KMS-11 (cell line): Measurements from ENCODE around the gene AQP5.

Source experiments
- H2AFZ ChIP-seq: fragments of 200-600 bp; sonication (generic); 2 replicates; pipeline ENCODE4 v1.6.1; 2016; ENCODE audit warnings: antibody characterized with exemption, mixed run types, low read depth
- H3K27ac ChIP-seq: fragments of 200-600 bp; sonication (generic); 2 replicates; pipeline ENCODE4 v1.6.1; 2016; ENCODE audit warnings: mild to moderate bottlenecking, mixed run types
- H3K27me3 ChIP-seq: fragments of 200-600 bp; sonication (generic); 2 replicates; pipeline ENCODE4 v1.6.1; 2017; ENCODE audit warnings: mild to moderate bottlenecking, low read depth, mixed run types, moderate library complexity; ENCODE audit not compliant: insufficient read depth
- H3K36me3 ChIP-seq: fragments of 200-600 bp; sonication (generic); 2 replicates; pipeline ENCODE4 v1.6.1; 2017; ENCODE audit warnings: mild to moderate bottlenecking, mixed run types; ENCODE audit not compliant: insufficient read depth
- H3K4me1 ChIP-seq: fragments of 200-600 bp; sonication (generic); 2 replicates; pipeline ENCODE4 v1.6.1; 2016; ENCODE audit warnings: mild to moderate bottlenecking, low read depth, mixed run types; ENCODE audit not compliant: poor library complexity, severe bottlenecking
- H3K4me2 ChIP-seq: fragments of 200-600 bp; sonication (generic); 2 replicates; pipeline ENCODE4 v1.7.0; 2016; ENCODE audit warnings: mild to moderate bottlenecking, mixed run types
- H3K4me3 ChIP-seq: fragments of 200-600 bp; sonication (generic); IDR thresholded peaks from 2 replicates; pipeline ENCODE4 v1.6.1; 2017; ENCODE audit warnings: low read depth, low read length, mixed read lengths; ENCODE audit not compliant: insufficient read depth
- H3K79me2 ChIP-seq: fragments of 200-600 bp; sonication (generic); 2 replicates; pipeline ENCODE4 v1.6.1; 2016; ENCODE audit warnings: low read depth, mixed run types; ENCODE audit not compliant: insufficient read depth
- H3K9ac ChIP-seq: fragments of 200-600 bp; sonication (generic); 2 replicates; pipeline ENCODE4 v1.6.1; 2016; ENCODE audit warnings: mild to moderate bottlenecking, mixed run types
- H4K20me1 ChIP-seq: fragments of 200-600 bp; sonication (generic); 2 replicates; pipeline ENCODE4 v1.6.1; 2016; ENCODE audit warnings: mild to moderate bottlenecking, mixed run types; ENCODE audit not compliant: insufficient read depth
- TF ChIP-seq, protein P1 (sequence below): fragments of 200-600 bp; sonication (generic); conservative IDR thresholded peaks from 2 replicates; pipeline ENCODE4 v1.6.1; 2017; ENCODE audit warnings: low read depth, mild to moderate bottlenecking, antibody characterized with exemption, low read length, moderate library complexity, mixed read lengths

AQP5 gene

GRCh38 chr12:49964849-49965624 lies 3.4 kb downstream of the AQP5 start:
- Histone ChIP-seq H2AFZ (no peak overlapping the region), H3K36me3 (no peaks in the 10 kb centered on the region), H3K27ac (no peak overlapping the region), H3K4me2 (no peak overlapping the region), H3K79me2 (no peaks in the 10 kb centered on the region), H3K4me1 (peaks cover 7% of the 10 kb centered on the region), H3K9ac (no peak overlapping the region), H3K4me3 (no peak overlapping the region), H3K27me3 (peaks cover 67% of the 10 kb centered on the region), H4K20me1 (no peaks in the 10 kb centered on the region)
- TF ChIP-seq, protein P1, sequence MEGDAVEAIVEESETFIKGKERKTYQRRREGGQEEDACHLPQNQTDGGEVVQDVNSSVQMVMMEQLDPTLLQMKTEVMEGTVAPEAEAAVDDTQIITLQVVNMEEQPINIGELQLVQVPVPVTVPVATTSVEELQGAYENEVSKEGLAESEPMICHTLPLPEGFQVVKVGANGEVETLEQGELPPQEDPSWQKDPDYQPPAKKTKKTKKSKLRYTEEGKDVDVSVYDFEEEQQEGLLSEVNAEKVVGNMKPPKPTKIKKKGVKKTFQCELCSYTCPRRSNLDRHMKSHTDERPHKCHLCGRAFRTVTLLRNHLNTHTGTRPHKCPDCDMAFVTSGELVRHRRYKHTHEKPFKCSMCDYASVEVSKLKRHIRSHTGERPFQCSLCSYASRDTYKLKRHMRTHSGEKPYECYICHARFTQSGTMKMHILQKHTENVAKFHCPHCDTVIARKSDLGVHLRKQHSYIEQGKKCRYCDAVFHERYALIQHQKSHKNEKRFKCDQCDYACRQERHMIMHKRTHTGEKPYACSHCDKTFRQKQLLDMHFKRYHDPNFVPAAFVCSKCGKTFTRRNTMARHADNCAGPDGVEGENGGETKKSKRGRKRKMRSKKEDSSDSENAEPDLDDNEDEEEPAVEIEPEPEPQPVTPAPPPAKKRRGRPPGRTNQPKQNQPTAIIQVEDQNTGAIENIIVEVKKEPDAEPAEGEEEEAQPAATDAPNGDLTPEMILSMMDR = no peak

DNA sequence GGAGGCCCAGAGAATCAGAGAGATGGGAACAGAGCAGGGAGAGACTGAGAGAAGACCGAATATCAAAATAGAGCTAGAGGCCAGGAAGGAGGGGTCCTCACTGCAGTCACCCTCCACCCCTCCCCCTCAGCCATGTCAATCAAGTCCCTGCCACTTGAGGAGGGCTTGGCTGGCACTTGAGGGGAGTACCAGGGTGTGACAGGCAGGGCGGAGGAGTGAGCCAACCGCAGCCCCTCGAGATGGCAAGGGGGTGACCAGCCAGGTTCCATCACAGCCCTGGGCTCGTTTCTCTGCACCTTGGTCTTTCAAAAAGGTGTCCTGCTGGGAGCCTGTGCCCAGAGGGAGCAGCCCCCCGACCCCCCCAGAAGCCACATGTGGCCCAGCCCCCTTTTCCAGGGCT lies 4.2 kb downstream of the AQP5 start:
- Histone ChIP-seq H3K79me2 (no peaks in the 10 kb centered on the region), H3K4me1 (peaks cover 7% of the 10 kb centered on the region), H3K9ac (no peak overlapping the region), H3K4me3 (no peak overlapping the region), H3K27me3 (peaks cover 69% of the 10 kb centered on the region), H4K20me1 (no peaks in the 10 kb centered on the region), H3K27ac (no peak overlapping the region), H3K4me2 (no peak overlapping the region), H3K36me3 (no peaks in the 10 kb centered on the region), H2AFZ (no peak overlapping the region)
- TF ChIP-seq, protein P1 = no peak

DNA sequence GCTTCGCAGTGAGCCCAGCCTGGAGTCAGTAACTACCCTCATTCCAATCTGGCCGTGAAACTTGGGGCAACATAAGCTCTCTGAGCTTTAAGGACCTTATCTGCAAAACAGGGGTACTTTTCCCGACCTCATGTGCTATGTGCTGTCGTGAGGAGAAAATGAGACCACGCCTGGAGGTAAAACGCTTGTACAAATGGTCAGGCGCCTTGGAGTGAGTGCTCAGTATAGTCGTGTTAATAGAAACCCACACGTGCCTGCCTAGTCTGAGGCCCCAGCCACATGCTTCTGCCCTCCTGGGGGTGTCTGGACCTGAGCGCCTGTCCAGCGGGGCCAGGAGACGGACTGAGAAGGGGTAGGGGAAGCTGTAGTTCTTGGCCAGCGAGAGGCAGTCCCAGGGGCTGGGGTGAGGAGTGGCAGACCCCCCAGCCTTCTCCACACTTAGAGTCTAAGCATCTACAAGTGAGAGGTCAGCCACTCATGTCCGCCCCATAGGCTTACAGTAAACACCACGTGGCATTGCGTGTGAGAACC lies 4.9 kb downstream of the AQP5 start:
- TF ChIP-seq, protein P1 = no peak
- H2AFZ ChIP-seq = peak overlapping the region; percentile 100

DNA sequence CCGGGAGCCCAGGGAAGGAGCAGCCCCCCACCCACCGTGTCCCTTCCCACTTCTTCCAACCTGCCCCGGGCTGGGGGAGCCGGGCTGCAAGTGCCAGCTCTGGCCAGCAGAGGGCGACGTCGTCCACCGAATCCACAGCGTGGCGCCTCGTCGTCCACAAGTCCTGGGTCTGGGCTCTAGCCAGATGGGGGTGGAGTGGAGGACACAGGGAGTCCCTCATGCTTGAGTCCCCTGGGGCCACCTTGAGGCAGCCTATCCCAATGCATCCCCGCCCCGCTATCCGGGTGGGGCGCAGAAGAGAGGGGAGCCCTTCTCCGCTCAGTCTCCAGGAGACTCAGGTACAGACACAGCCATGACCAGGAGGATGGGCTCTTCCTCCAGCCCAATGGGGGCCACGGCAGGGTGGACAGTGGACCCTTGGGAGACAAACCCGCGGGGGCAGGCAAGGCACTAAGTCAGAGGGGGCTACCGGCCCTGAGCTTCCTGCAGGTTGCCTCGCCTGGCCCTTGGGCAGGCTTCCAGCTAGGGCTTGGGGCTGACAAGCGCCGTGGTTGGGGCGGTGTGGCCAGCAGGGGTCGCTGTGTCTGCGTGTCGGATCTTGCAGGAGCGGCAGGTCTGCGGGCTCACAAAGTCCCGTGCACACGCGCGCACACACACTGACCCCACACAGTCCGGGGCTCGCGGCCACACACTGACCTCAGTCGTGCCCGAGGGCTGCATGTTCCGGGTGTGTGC lies 5.5 kb downstream of the AQP5 start:
- peak overlapping the region; percentile 100 for H2AFZ ChIP-seq
- TF ChIP-seq, protein P1 = peak; percentile 95
- peaks cover 7% of the 10 kb centered on the region for H3K4me1 ChIP-seq
- peak overlapping the region; percentile 68 for H3K9ac ChIP-seq
- H3K27ac ChIP-seq = peak overlapping the region; percentile 16; the same call in 1 of the 2 replicates
- H4K20me1 ChIP-seq = no peaks in the 10 kb centered on the region
- no peak overlapping the region for H3K4me3 ChIP-seq
- no peaks in the 10 kb centered on the region for H3K79me2 ChIP-seq
- H3K27me3 ChIP-seq = peaks cover 82% of the 10 kb centered on the region
- no peaks in the 10 kb centered on the region for H3K36me3 ChIP-seq
- H3K4me2 ChIP-seq = peak overlapping the region; percentile 97

More for the DNA sequence above, 4.9 kb downstream of the AQP5 start:
- Histone ChIP-seq H3K79me2 (no peaks in the 10 kb centered on the region), H3K27me3 (peaks cover 76% of the 10 kb centered on the region), H3K4me3 (no peak overlapping the region), H3K4me2 (peak overlapping the region; percentile 97), H3K27ac (no peak overlapping the region), H4K20me1 (no peaks in the 10 kb centered on the region), H3K36me3 (no peaks in the 10 kb centered on the region), H3K4me1 (peaks cover 7% of the 10 kb centered on the region), H3K9ac (0 out of 2 replicates have a peak overlapping the region, but pooled peaks have one; percentile 68)
